Liver (tissue), 9 donors: ENCODE measurements around the gene SWSAP1. TPM values are rescaled to one million over a fixed set of nuclear protein-coding genes. Genes with fewer than 3 reads are reported as not detected.
A peak's percentile ranks its signal among the peaks of the same experiment; 100 is the strongest.

Experiments
- DNase-seq: peaks from one replicate; pipeline ENCODE4 v3.0.0-alpha.2; 2017; ENCODE audit warnings: low spot score
- H3K27ac ChIP-seq, 2 donors: one replicate each; pipeline ENCODE4 v1.7.0; 2013; ENCODE audit warnings: inconsistent platforms in 2 of 2, low read length in 2 of 2, control low read depth in 1 of 2, low read depth in 1 of 2, mild to moderate bottlenecking in 1 of 2
- H3K27me3 ChIP-seq, 4 donors: one replicate each; pipeline versions ENCODE4 v1.6.1 to v1.7.0; 2013; ENCODE audit warnings: low read length in 3 of 4, inconsistent platforms in 1 of 4, mild to moderate bottlenecking in 1 of 4, moderate library complexity in 1 of 4; ENCODE audit not compliant: control insufficient read depth in 4 of 4, insufficient read depth in 4 of 4
- H3K36me3 ChIP-seq, 4 donors: one replicate each; pipeline versions ENCODE4 v1.6.1 to v1.7.0; 2013; ENCODE audit warnings: low read length in 3 of 4, mild to moderate bottlenecking in 3 of 4, low read depth in 1 of 4, moderate library complexity in 1 of 4; ENCODE audit not compliant: control insufficient read depth in 4 of 4, insufficient read depth in 3 of 4
- H3K4me1 ChIP-seq, 4 donors: one replicate each; pipeline versions ENCODE4 v1.6.1 to v1.7.0; 2013; ENCODE audit warnings: low read length in 3 of 4, mild to moderate bottlenecking in 3 of 4, moderate library complexity in 1 of 4; ENCODE audit not compliant: control insufficient read depth in 4 of 4, insufficient read depth in 4 of 4
- H3K4me3 ChIP-seq, 3 donors: one replicate each; pipeline versions ENCODE4 v1.6.1 to v1.7.0; 2013; ENCODE audit warnings: low read length in 3 of 3, control low read depth in 1 of 3, low read depth in 1 of 3, mild to moderate bottlenecking in 1 of 3
- H3K9ac ChIP-seq, 2 donors: one replicate each; pipeline ENCODE4 v1.7.0; 2013; ENCODE audit warnings: low read length in 2 of 2, mild to moderate bottlenecking in 2 of 2, moderate library complexity in 2 of 2, control low read depth in 1 of 2, low read depth in 1 of 2
- H3K9me3 ChIP-seq, 4 donors: one replicate each; pipeline versions ENCODE4 v1.6.1 to v1.7.0; 2013; ENCODE audit warnings: low read length in 3 of 4; ENCODE audit not compliant: control insufficient read depth in 4 of 4
- CTCF ChIP-seq: fragments of 150-350 bp; IDR thresholded peaks from 2 replicates; pipeline ENCODE4 v1.5.1; 2017; ENCODE audit warnings: improper control_type of control experiment, low read depth, low read length; ENCODE audit not compliant: missing input control
- EGR1 ChIP-seq, 2 donors: IDR thresholded peaks; 2 replicates each; pipeline ENCODE4 v1.6.1; 2016 to 2018; ENCODE audit warnings: antibody characterized with exemption in 2 of 2, low read depth in 2 of 2
- FOXA1 ChIP-seq: IDR thresholded peaks from 2 replicates; pipeline ENCODE4 v1.6.1; 2016; ENCODE audit warnings: antibody characterized with exemption
- FOXA2 ChIP-seq: IDR thresholded peaks from 2 replicates; pipeline ENCODE4 v1.6.1; 2016; ENCODE audit warnings: antibody characterized with exemption
- GABPA ChIP-seq, 2 donors: IDR thresholded peaks in 1 of 2; conservative IDR thresholded peaks in 1 of 2; 2 replicates each; pipeline ENCODE4 v1.6.1; 2016; ENCODE audit warnings: antibody characterized with exemption in 2 of 2, mild to moderate bottlenecking in 1 of 2, moderate library complexity in 1 of 2
- HNF4A ChIP-seq, 2 donors: conservative IDR thresholded peaks; 2 replicates each; pipeline ENCODE4 v1.6.1; 2016; ENCODE audit warnings: antibody characterized with exemption in 2 of 2, mild to moderate bottlenecking in 2 of 2
- HNF4G ChIP-seq: IDR thresholded peaks from 2 replicates; pipeline ENCODE4 v1.6.1; 2016; ENCODE audit warnings: antibody characterized with exemption
- JUND ChIP-seq, 2 donors: IDR thresholded peaks; 2 replicates each; pipeline ENCODE4 v1.6.1; 2016; ENCODE audit warnings: antibody characterized with exemption in 2 of 2
- MAX ChIP-seq: IDR thresholded peaks from 2 replicates; pipeline ENCODE4 v1.6.1; 2016; ENCODE audit warnings: antibody characterized with exemption
- NR2F2 ChIP-seq: IDR thresholded peaks from 2 replicates; pipeline ENCODE4 v1.6.1; 2016; ENCODE audit warnings: antibody characterized with exemption
- RAD21 ChIP-seq, 2 donors: IDR thresholded peaks; 2 replicates each; pipeline ENCODE4 v1.6.1; 2016; ENCODE audit warnings: antibody characterized with exemption in 2 of 2, mild to moderate bottlenecking in 2 of 2
- REST ChIP-seq: IDR thresholded peaks from 2 replicates; pipeline ENCODE4 v1.6.1; 2016; ENCODE audit warnings: antibody characterized with exemption, mild to moderate bottlenecking
- RXRA ChIP-seq, 2 donors: IDR thresholded peaks; 2 replicates each; pipeline ENCODE4 v1.6.1; 2017 to 2018; ENCODE audit warnings: antibody characterized with exemption in 2 of 2, mild to moderate bottlenecking in 1 of 2
- SP1 ChIP-seq: IDR thresholded peaks from 2 replicates; pipeline ENCODE4 v1.6.1; 2018; ENCODE audit warnings: antibody characterized with exemption, mild to moderate bottlenecking
- TAF1 ChIP-seq: conservative IDR thresholded peaks from 2 replicates; pipeline ENCODE4 v1.6.1; 2016; ENCODE audit warnings: antibody characterized with exemption, mild to moderate bottlenecking
- YY1 ChIP-seq: IDR thresholded peaks from 2 replicates; pipeline ENCODE4 v1.6.1; 2016; ENCODE audit warnings: antibody characterized with exemption, mild to moderate bottlenecking
- WGBS: extraction: QIAGEN DNeasy Blood & Tissue Kit; methylation state at CpG from one replicate; pipeline ENCODE4 v1.1.7; 2013; 5-methylcytosine and 5-hydroxymethylcytosine counted together
- polyA plus RNA-seq, 2 donors: library from polyadenylated mRNA; stranded (reverse) in 1 of 2; unstranded in 1 of 2; fragments of 200-250 nt in 1 of 2; fragments of >200 nt in 1 of 2; fragmentation: Nextera tagmentation in 1 of 2; extraction: Ambion mirVana in 1 of 2; gene quantifications; one replicate each; pipeline versions ENCODE4 v1.2.1 to v1.2.3, GENCODE V29; 2013 to 2015
- total RNA-seq, 2 donors: library from RNA; depleted of rRNA; stranded (reverse); fragments of >200 nt; gene quantifications; one replicate each; pipeline ENCODE4 v1.2.3, GENCODE V29; 2014
- TF ChIP-seq, protein P1 (sequence below): IDR thresholded peaks from 2 replicates; pipeline ENCODE4 v1.6.1; 2016; ENCODE audit warnings: antibody characterized with exemption
- TF ChIP-seq, protein P2 (sequence below): IDR thresholded peaks from 2 replicates; pipeline ENCODE4 v1.6.1; 2016; ENCODE audit warnings: antibody characterized with exemption
- donor health status: healthy.
- donor health status: healthy.
- donor health status: healthy.
- donor health status: healthy.
- donor health status: healthy.

Gene SWSAP1
- total and polyA plus RNA-seq, 4 donors: 0.98 to 6.4 (median 1.7) TPM

DNA sequence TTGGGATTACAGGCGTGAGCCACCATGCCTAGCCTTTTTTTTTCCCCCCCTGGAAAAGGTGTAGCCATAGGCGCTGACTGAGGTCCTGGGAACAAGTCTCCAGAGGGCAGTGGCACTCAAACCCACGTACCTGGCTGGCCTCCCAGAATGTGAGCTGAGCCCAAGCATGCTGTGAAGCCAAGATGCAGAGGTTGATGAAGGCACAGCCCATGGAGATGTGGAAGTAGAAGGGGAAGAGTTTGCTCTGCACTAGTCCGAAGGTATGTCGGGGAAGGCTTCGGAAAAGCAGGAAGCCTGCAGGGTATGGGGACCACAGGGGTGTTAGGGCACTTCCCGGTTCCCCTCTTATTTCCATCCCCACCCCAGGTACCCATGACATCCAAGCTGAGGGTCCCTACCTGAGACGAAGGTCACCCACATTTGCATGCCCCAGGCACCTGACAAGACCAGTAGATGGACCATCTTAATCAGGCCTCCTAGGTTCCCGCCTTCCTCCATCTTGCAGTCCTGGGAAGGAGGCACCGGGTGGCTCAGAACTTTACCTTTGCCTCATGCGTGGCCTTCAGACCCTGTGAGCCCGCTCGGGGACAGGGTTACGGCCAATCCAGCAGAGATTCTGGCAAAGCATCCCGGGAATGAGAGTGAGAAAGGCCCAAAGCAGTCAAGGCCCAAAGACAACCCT, 29.2 kb upstream of the SWSAP1 start:
- H3K9ac ChIP-seq: peak overlapping the region in 1 of 2 donors; percentile 72
- 35% methylated on average over 15 of the region's 15 CpGs for WGBS
- no peak for DNase-seq

DNA sequence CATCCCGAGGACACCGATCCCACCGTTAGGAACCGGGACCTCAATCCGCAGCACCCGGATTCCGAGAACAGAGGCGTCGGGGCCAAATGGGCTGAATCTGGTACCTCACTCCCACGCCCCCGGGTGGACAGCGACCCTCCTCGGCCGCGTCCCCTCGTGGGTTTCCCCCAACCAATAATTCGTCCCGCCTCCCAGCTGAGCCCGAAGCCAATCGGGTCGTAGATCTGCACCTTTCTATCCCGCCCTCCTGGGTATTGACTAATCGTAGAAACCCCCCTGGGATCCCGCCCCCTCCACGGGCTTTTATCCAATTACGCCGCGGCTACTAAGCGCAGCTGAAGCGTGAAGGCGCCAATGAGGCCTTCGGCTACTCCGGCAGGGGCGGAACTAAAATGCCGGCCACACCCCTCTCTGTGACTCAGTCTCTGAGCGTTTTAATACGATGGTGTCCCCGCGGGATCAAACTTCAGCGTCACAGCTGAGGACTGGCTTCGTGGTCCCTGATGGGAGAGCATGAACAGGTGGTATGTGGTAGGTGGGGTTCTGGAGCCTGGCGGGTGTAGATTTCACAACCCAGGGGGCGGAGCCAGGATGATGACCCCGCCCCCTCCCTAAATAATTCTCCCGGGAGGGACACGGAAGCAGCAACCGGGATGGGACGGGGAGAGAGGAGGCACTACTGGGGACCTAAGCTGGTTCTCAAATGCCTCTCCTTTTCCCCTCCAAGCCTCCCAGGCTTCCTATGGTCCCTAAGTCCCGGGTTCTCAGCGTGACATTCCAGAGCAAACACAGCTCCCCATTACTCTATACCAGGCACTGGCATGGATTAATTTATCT, 28.1 kb upstream of the SWSAP1 start, which contains the start of the genes CCDC159 and TMEM205:
Gene CCDC159, plus strand, starts transcription at position 416 of the 837 bp plus-strand sequence. Its CDS starts 88 bp downstream, at position 504.
Gene TMEM205, minus strand, starts transcription at position 165 of the 837 bp plus-strand sequence. CDS start 649 bp downstream, outside the sequence.
- H3K4me1 ChIP-seq: peaks cover 0 to 27% (median 22%) of the 10 kb centered on the region in 4 donors
- peak; percentile 95 for DNase-seq
- H3K4me3 ChIP-seq: peak within 1 kb of the TSS; percentile 58 to 96 (median 84)
- H3K27ac ChIP-seq: peak within 1 kb of the TSS; percentile 81 to 83
- no peaks in the 10 kb centered on the region for H3K27me3 ChIP-seq
- H3K9me3 ChIP-seq: no peaks in the 10 kb centered on the region
- H3K36me3 ChIP-seq: peaks cover 3 to 9% (median 4%) of the 10 kb centered on the region in 4 donors
- peak within 1 kb of the TSS; percentile 86 to 91 for H3K9ac ChIP-seq
- WGBS: under 1% methylated on average over 50 of the region's 50 CpGs
- TF ChIP-seq TAF1 (no peak), RXRA (IDR thresholded peaks at IDR 0.05) (peak; percentile 52 to 69), CTCF (peak; percentile 3), FOXA2 (no peak), EGR1 (IDR thresholded peaks at IDR 0.05; ENCODE audit: low read depth in 2 of 2) (peak; percentile 85 to 93), MAX (peak; percentile 94), RAD21 (IDR thresholded peaks at IDR 0.05) (no peak), HNF4A (conservative IDR thresholded peaks at IDR 0.05) (peak; percentile 29 to 31), FOXA1 (no peak), NR2F2 (peak; percentile 46), REST (peak; percentile 69), SP1 (peak; percentile 97), GABPA (IDR thresholded peaks at IDR 0.05 in 1 of 2, conservative IDR thresholded peaks at IDR 0.05 in 1 of 2) (peak; percentile 41 to 80), YY1 (peak; percentile 95)
- TF ChIP-seq, protein P1, sequence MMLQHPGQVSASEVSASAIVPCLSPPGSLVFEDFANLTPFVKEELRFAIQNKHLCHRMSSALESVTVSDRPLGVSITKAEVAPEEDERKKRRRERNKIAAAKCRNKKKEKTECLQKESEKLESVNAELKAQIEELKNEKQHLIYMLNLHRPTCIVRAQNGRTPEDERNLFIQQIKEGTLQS: peak; percentile 74
- TF ChIP-seq, protein P2, sequence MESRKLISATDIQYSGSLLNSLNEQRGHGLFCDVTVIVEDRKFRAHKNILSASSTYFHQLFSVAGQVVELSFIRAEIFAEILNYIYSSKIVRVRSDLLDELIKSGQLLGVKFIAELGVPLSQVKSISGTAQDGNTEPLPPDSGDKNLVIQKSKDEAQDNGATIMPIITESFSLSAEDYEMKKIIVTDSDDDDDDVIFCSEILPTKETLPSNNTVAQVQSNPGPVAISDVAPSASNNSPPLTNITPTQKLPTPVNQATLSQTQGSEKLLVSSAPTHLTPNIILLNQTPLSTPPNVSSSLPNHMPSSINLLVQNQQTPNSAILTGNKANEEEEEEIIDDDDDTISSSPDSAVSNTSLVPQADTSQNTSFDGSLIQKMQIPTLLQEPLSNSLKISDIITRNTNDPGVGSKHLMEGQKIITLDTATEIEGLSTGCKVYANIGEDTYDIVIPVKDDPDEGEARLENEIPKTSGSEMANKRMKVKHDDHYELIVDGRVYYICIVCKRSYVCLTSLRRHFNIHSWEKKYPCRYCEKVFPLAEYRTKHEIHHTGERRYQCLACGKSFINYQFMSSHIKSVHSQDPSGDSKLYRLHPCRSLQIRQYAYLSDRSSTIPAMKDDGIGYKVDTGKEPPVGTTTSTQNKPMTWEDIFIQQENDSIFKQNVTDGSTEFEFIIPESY: peak; percentile 94

More for the DNA sequence above, 29.2 kb upstream of the SWSAP1 start:
- Histone ChIP-seq H3K27ac (peak overlapping the region; percentile 74 to 83), H3K9me3 (no peaks in the 10 kb centered on the region), H3K4me1 (peaks cover 0 to 27% (median 22%) of the 10 kb centered on the region in 4 donors), H3K27me3 (no peaks in the 10 kb centered on the region), H3K4me3 (peak overlapping the region; percentile 58 to 96 (median 84)), H3K36me3 (peaks cover 4 to 10% (median 4%) of the 10 kb centered on the region in 4 donors)
- TF ChIP-seq, protein P2: no peak
- TF ChIP-seq YY1 (no peak), HNF4G (no peak), HNF4A (conservative IDR thresholded peaks at IDR 0.05) (no peak), JUND (IDR thresholded peaks at IDR 0.05) (no peak), SP1 (no peak)
- TF ChIP-seq, protein P1: no peak
